ENCODE data around the gene RASGRP4. TPM values are rescaled to one million over a fixed set of nuclear protein-coding genes. Genes with fewer than 3 reads are reported as not detected.

The RASGRP4 gene
- total and polyA plus RNA-seq, 4 donors = 3.5 to 39.0 (median 8.7) TPM

GRCh38 chr19:38422438-38422837 lies 3.6 kb downstream of the RASGRP4 start:
- Histone ChIP-seq H3K27me3 (ENCODE audit: control insufficient read depth in 3 of 3, insufficient read depth in 3 of 3, low read length in 2 of 3) (peaks cover 0 to 3% (median 0%) of the 10 kb centered on the region in 3 donors), H3K4me1 (ENCODE audit: control insufficient read depth in 5 of 5, insufficient read depth in 5 of 5, low read length in 5 of 5) (peaks cover 0 to 10% (median 0%) of the 10 kb centered on the region in 5 donors), H3K4me3 (no peak overlapping the region), H3K9me3 (ENCODE audit: control insufficient read depth in 4 of 4, insufficient read depth in 3 of 4, low read length in 3 of 4) (peaks cover 0 to 2% (median 0%) of the 10 kb centered on the region in 4 donors), H3K9ac (ENCODE audit: insufficient read depth in 1 of 2, low read length in 2 of 2) (no peak overlapping the region), H3K36me3 (ENCODE audit: control insufficient read depth in 4 of 4, insufficient read depth in 4 of 4, low read length in 4 of 4) (no peaks in the 10 kb centered on the region), H3K27ac (ENCODE audit: low read depth in 1 of 2, low read length in 1 of 2) (no peak overlapping the region)
- no peak for ATAC-seq (ENCODE audit: insufficient read depth, low FRiP score)
- no peak for DNase-seq
- WGBS, 2 donors = 85 to 93% methylated on average over 7 of the region's 7 CpGs
- no peak for TF ChIP-seq CTCF (IDR thresholded peaks at IDR 0.05; ENCODE audit: control extremely low read depth, extremely low read depth)

GRCh38 chr19:38421856-38422255 lies 4.2 kb downstream of the RASGRP4 start:
- H3K36me3 ChIP-seq (ENCODE audit: control insufficient read depth in 4 of 4, insufficient read depth in 4 of 4, low read length in 4 of 4) = no peaks in the 10 kb centered on the region
- DNase-seq (no peak), ATAC-seq (ENCODE audit: insufficient read depth, low FRiP score) (no peak)
- peaks cover 0 to 2% (median 0%) of the 10 kb centered on the region in 4 donors for H3K9me3 ChIP-seq (ENCODE audit: control insufficient read depth in 4 of 4, insufficient read depth in 3 of 4, low read length in 3 of 4)
- WGBS, 2 donors = 79 to 88% methylated on average over 14 of the region's 14 CpGs
- peaks cover 0 to 12% (median 0%) of the 10 kb centered on the region in 5 donors for H3K4me1 ChIP-seq (ENCODE audit: control insufficient read depth in 5 of 5, insufficient read depth in 5 of 5, low read length in 5 of 5)
- H3K27ac ChIP-seq (ENCODE audit: low read depth in 1 of 2, low read length in 1 of 2) = no peak overlapping the region
- no peak for TF ChIP-seq CTCF (IDR thresholded peaks at IDR 0.05; ENCODE audit: control extremely low read depth, extremely low read depth)
- no peak overlapping the region for H3K9ac ChIP-seq (ENCODE audit: insufficient read depth in 1 of 2, low read length in 2 of 2)
- no peaks in the 10 kb centered on the region for H3K27me3 ChIP-seq (ENCODE audit: control insufficient read depth in 3 of 3, insufficient read depth in 3 of 3, low read length in 2 of 3)
- no peak overlapping the region for H3K4me3 ChIP-seq

DNA sequence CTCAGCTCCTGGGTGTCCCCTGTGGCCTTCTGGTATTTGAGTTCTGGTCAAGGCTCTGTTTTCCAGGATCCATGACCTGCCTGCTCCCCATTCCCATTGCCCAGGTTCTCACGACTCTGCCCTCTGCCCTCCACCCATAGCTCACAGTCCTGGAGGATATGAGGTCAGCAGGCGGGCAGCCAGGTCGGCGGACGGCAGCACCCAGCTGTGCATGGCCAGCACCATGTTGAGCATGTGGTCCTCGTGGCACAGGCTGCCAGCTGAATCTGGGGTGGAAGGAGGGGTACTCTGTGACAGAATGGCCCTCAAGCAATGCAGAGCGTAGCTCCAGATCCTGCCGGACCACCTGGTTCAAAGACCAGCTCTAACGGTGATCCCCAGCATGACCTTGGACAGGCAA lies 5.1 kb downstream of the RASGRP4 start:
- H3K9ac ChIP-seq (ENCODE audit: insufficient read depth in 1 of 2, low read length in 2 of 2) = no peak overlapping the region
- no peak for DNase-seq
- ATAC-seq (ENCODE audit: insufficient read depth, low FRiP score) = no peak
- no peak overlapping the region for H3K27ac ChIP-seq (ENCODE audit: low read depth in 1 of 2, low read length in 1 of 2)
- peaks cover 0 to 2% (median 0%) of the 10 kb centered on the region in 4 donors for H3K9me3 ChIP-seq (ENCODE audit: control insufficient read depth in 4 of 4, insufficient read depth in 3 of 4, low read length in 3 of 4)
- H3K27me3 ChIP-seq (ENCODE audit: control insufficient read depth in 3 of 3, insufficient read depth in 3 of 3, low read length in 2 of 3) = no peaks in the 10 kb centered on the region
- no peak overlapping the region for H3K4me3 ChIP-seq
- peaks cover 0 to 14% (median 0%) of the 10 kb centered on the region in 5 donors for H3K4me1 ChIP-seq (ENCODE audit: control insufficient read depth in 5 of 5, insufficient read depth in 5 of 5, low read length in 5 of 5)
- no peak for TF ChIP-seq CTCF (IDR thresholded peaks at IDR 0.05; ENCODE audit: control extremely low read depth, extremely low read depth)
- H3K36me3 ChIP-seq (ENCODE audit: control insufficient read depth in 4 of 4, insufficient read depth in 4 of 4, low read length in 4 of 4) = no peaks in the 10 kb centered on the region
- 85 to 90% methylated on average over 9 of the region's 9 CpGs for WGBS, 2 donors

Data from lung (tissue), 12 donors.